NCI-H2081 (cell line): ENCODE results near the gene CCNJL.

ENCODE experiments used
- DNase-seq, 2 experiments: peaks; one replicate each; lab custom pipeline; 2025; lab: John Stamatoyannopoulos, UW

The CCNJL gene

DNA sequence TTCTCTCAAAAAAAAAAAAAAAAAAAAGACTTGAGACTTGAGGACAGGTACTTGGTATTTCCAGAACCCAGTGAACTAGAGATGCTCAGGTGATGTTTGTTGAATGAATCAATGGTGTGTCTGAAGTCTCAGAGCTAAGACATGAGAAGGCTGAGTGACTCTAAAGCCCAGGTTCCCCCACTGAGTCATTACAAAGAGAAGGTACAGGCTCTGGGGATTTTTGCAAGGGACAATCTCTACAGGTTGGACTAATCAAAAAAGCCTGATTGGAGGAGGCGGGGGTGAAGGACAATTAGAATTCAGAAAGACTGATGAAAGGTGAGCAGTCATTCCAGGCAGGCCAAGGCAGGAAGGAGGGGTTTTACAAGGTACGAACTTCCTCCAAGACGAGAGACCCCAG is 91.3 kb downstream of the CCNJL start:
- no peak for DNase-seq

DNA sequence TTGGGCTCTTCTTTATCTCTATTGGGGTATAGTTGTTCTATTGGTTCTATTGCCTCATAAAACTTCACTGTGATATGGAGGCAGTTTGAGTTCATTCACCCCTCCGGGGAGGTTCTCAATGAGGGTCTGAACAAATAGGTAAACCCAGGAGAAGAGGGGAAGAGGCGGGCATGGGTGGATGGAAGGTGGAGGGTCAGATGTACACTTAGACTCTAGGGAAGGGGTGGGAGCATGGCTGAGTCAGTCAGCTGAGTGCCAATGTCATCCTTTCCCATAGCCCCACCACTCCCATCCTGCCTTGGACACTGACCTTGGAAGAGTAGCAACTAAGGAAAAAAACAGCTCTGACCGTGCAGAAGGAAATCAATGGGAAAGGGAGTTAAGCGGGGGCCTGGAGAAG is 93.0 kb downstream of the CCNJL start:
- DNase-seq, result no peak

DNA sequence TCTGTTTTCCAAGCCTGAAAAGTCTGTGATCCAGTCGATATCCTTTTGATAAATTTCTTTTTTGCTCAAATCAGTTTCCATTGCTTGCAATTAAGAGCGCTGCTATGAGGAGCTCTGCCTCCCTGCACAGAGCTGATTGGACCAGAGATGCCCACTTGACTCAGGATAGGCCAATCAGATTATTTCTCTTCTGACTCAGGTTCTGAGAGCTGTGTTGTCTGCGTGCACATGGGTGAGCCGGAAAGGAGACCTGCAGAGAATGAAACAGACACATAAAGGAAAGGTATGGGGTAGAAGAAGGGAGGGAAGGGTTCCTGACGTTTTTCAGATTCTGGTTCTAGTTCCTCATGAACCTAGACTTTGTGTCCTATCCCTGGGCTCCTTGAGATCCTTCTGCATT is 98.8 kb downstream of the CCNJL start:
- DNase-seq, result no peak

DNA sequence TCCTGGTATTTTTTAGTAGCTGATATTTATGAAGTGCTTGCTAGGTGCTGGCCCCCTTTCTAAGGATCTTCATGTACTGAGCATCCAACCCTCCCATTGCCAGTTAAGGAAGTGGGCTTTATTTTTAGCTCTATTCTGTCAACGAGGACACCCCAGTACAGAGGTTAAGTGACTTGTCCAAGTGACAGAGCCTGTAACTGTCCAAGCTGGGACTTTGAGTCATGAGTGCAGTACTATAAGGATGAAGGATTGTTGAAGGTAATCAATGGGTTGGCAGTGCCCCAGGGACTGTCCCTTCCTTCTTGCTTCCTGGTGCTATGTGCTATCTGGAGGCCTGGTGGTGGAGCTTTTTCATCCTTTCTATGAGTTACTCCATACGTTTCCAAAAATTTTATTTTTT is 101.0 kb downstream of the CCNJL start:
- no peak for DNase-seq

DNA sequence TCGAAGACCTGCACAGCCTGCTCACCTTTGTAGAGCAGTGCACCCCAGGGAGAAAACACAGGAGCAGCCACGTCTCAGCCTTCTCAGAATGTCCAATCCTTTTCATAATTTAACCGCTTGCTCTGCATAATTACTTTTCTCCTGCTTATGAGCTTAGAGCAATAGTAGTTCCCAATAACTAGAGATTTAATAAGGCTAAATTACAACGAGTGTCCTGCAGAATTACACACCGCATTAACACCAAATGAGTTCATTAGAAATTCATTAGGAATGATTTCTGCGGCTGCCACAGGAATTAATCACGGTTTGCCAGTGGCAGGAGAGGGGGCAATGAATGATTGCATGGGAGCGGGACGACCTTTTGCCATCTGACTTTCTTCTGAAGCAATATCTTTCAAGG is 101.8 kb downstream of the CCNJL start:
- DNase-seq, result no peak

DNA sequence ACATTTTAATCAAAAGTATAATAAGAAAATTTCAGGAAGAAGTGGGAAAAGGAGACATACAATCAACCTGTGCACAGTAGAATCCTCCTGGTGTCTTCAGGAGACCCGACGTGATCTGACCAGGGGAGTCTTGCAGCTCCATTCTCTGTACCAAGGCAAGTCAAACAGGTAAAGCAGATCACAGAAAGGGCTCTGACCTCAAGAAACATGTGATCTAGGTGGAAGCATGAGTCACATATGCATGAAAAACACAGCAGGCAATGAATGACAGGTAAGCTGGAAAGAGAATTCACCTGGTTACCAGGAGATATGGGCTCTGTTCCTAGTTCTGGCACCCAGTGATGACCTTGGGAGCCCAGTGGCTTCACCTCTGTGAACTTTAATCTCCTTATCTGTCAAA is 102.4 kb downstream of the CCNJL start:
- DNase-seq, result no peak

DNA sequence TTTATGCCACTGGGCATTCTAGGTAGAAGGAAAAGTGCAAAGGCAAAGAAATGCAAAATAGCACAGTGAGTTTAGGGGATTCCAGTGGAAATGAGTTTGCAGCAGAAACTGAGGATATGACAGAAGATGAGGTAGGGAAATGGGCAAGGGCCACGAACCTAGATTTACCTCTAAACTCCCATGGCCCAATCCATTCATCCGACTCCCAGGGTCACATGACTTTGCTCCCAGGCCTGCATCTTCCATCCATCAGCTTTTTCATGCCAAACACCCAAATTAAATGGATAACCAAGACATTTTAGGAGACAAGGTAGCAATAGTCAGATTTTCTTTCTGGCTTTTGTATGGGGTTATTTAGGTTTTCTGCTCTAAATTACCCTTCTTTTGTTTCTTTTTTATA is 105.3 kb downstream of the CCNJL start:
- no peak for DNase-seq
